HG02885 (cell line): ENCODE data around the gene RASSF8.

Experiments used
- ATAC-seq: cut with Tn5 transposase; IDR thresholded peaks from one replicate; pipeline ENCODE4 v1.9.1; 2021; ENCODE audit warnings: mild to moderate bottlenecking; ENCODE audit not compliant: unreplicated experiment, poor library complexity

RASSF8 gene

DNA sequence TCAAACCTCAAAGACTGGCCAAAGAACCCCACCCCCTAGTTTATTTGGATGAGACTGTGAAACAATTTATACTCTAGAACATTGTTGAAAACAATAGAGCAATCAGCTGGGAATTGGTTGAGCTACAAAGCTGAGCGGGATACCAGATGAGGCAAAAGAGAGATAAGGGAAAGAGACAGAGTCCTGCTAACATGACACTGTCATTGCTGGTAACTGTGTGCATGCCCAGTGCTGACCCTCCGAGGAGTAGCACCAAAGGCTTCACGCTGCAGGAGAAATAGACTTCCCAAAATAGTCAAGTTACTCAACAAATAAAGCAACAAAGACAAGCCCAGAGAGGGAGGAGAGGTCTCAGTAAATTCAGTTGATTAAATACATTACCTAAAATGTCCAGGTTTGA lies 63.6 kb downstream of the RASSF8 start:
- no peak for ATAC-seq

DNA sequence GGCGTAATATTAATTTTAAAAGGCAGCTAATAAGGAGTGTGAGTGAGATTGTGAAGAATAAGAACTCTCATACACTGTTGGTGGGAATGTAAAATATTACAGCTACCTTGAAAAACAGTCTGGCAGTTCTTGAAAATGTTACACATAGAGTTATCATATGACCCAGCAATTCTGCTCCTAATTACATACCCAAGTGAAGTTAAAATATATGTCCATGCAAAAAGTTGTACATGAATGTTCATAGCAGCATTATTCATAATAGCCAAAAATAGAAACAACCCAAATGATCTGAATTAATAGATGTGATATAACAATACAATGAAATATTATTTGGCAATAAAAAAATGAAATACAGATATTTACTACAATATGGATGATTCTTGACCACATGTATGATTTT lies 68.2 kb downstream of the RASSF8 start:
- no peak for ATAC-seq

DNA sequence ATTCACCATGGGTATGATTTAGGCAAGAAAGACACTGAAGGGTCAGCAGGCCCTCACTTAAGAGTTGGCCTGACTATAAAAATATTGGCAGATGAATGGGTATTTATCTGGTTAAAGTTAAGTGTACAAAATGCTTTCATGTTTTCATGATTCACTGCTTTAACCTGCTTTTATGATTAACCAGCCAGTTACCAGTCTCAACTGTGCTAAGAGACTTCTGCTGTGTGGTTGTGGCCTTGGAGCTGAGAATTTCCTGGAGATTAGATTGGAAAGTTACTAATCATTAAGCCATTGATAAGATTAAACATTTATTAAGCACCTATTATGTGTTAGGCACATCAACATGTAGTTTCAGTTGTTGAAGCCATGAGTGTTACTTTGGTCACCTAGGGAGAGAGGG lies 68.9 kb downstream of the RASSF8 start:
- ATAC-seq = no peak

DNA sequence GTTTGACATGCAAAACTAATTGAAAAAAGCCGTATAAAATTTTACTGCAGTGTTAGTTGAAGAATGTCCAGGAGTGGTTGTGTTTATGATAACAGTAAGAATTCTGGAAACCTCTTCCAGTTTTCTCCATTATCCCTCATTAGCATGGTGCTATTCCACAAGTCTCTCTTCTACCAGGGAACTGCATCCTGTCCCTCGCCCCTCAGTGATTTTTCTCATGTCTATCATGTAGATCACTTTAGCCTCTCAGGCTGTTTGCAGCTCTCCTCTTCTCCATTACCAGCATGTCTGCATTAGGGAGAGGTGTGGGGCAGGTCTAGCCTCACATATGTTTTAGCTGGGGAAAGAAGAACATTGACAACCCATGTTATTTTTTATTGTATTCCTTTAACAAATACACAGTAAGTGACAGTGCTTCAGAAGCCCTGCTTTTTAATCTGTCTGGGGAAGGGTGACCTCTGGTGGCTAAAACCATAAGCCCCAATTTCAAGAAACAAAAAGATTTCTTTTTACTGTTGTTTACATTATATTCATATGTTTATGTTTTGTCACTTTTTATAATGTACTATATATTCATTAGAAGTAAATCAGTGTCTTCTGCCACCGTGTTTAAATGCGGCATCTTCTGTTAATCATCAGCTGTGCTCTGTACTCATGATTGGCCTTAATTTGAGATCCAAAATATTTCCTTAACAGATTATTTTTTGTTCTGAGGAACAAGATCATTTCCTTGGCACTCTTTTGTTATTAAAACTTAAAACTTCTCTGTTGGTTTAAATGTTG lies 70.7 kb downstream of the RASSF8 start:
- peak; percentile 48 for ATAC-seq

DNA sequence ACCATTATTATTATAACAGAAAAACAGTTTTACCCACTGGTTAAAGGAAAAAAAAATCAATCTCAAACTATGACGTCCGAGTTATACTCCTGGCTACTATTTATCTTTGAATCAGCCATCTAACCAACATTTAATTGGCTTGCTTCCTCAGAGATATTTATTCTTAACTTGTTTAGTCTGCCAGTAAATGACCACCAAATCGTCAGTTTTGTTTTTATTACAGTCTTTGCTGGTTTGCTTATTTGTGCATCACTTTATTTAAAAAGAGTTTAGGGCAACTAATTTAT lies 71.2 kb downstream of the RASSF8 start:
- ATAC-seq = no peak

DNA sequence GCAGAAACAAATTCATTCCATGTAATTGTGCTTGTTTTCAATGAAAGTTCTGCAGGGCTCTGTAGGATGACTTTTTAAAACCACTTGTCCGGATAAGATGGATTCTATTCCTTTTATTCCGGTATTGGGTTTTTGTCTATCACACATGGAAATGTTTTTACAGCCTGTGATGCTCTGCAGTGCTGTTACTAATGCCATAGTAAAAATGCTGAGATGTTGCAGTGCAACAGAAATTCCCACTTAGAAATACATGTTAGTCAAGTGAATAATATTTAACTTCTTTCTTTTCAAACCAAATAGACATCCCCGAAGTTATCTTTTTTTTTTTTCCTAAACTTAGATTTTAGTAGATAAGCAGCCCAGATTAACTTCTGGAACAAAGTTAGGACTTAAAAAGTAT lies 71.9 kb downstream of the RASSF8 start:
- no peak for ATAC-seq

DNA sequence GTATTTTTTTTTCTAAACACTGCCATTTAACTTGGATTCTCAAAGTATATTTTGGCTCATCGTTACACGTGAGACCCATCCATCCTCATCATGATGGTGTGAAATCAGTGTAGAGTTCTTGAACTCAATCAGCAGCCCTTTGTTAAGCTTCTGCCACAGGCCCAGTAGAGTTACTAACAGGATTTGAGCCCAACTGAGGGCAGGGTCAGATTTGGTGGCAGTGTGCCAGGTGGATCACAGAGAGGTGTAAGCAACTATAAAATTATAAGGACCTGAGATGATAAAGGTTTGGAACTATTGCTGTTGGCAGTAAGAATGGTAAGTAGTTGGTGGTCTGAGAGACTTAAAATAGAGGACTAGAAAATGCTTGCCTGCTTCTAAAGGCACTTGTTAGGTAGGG lies 72.8 kb downstream of the RASSF8 start:
- ATAC-seq = no peak

DNA sequence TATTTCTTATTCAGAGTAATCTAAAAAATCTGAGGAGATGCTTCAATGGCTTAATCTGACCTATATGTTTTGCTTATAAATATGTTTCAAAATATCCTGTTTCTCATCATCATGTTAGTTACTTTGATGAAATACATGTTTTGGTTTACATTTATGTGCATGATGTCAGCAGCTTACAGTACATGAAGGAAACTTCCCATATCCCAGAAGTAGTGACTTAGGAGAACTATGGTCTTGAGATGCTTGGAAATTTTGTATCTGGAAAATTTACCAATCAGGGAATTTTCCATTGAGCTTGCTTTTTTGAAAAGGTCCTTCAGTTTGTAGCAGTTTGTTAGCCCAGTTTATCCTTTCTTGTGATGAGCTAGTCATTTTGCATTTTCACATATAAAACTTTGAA lies 73.3 kb downstream of the RASSF8 start:
- ATAC-seq = no peak

DNA sequence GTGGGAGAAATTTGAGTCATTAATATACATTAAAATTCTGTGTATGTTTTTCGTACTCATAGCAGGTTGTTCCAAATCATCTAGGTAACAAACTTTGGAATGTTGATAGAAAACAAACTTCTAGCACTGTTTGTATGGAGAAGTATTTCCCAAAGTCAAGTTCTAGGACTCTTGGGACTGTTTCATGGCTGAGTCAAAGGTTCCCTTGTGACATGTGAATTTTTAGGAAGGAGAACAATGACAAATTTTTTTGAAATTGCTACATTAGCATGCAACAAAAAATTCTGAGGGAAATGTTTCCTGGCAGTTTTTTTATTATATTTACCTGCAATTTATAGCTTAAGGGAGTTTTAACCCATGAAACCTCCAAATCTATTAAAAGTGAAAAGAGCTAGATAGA lies 73.8 kb downstream of the RASSF8 start:
- ATAC-seq = no peak

DNA sequence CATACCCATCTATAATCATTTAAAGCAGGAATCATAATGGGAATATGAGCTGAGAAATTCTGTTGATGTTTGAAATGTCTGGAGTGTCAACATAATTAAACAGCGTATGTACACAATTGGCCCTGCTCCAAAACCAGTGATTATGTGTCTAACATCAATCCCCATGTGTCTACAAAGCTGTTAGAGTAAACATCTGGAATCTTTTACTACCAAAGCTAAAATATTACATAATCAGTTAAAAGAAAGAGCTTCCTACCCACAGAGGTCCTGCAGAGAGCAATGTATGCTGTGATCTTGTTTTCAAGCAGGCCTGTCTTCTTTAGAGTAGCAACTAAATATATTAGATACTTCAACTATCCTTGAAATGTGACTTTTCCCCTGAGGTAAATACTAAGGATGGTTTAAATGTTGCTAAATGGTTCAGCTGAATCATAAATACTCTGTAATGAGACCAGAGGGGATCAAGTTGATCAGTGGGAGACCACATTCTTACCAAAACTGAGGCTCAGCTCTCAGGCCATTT lies 74.3 kb downstream of the RASSF8 start:
- ATAC-seq = no peak

DNA sequence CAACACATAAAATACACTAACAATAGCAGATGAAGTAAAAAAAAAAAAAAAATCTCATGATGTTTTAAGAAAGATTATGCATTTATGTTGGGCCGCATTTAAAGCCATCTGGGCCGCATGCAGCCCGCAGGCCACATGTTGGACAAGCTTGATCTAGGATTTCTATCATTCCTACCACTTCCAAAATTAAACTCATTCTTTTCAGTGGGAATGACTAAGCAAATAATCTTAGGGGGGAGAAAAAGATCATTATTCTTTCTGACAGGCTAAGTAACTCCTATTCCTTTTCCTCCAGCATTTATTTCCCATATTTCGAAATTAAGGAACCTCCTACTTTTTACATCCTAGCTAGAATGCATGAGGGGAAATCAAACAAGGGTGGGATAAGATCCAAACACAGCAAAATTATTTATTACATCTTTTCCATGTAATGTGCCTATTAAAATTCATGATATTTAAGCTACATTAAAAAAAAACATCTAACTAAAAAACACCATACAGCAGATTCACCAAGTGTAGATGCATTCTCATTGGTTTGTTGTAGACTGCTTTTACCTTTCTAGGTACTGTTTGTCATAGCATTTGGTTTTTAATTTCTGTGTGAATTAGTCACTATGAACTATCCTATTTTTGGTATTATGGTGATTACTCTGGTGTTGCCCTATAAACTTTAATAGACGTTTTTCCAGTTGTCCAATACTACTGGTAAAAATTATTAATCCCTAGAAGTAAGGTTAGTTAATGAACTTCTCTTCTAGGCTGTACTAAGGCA lies 76.1 kb downstream of the RASSF8 start:
- ATAC-seq = no peak

DNA sequence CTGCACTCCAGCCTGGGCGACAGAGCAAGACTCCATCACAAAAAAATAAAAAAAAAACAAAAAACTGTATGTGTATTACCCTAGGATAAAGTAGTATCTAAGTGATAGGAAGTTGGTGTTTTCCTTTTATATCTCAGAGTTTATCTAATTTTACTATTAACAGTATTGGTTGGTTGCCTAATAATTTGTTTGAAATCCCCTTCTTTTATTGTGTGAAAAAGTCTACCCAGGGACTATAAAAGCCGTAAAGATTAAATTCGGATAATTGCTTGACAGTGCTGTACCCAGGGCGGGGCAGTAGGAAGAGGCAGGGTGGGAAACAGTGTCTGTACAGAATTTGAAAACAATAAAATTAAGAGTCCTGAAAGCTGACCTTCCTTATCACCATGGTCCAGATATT lies 78.4 kb downstream of the RASSF8 start:
- ATAC-seq = no peak

DNA sequence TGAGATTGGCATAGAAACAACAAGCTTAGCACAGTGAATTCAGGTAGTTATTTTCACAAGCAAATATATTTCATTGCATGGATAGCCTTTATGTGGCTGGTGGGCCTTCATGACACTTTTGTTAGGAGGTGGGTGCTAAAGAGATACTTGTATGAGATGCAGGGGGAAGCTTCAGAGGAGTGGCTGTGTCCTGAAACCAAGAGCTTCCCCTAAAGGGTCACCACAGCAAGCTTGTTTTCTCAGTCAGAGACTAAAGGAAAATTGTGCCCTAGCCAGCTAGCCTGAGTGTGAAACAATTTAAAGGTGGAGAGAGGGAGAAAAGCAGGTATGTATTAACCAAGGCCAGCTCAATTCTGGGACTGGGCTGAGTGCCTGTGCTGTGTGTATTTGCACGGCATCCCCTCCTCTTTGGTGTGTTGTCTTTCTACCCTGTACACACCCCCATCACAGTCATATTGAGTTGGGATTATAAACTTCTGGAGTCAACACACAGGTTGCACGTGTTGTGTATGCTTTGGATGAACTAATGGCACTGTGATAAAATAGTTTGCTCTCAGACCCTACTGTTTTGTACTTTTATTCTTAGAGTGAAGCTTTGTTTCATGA lies 79.2 kb downstream of the RASSF8 start:
- no peak for ATAC-seq

DNA sequence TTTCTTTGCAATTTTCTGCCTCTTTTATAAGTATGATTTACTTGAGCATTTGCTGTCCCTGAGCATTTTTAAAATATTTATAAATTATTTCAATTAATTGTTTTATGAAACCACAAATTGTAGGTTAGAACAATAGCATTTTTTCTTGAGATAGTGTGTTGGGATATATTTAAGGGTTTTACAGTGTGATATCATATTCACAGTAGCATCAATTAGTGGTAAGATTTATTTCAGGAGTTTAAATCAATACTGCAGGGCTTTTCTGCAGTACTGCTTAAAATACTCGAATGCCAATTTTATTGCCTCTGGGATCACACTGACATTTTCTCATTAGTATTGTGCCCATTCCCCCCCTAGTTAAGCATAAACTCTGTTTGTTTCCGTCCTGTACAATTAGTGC lies 84.2 kb downstream of the RASSF8 start:
- no peak for ATAC-seq

DNA sequence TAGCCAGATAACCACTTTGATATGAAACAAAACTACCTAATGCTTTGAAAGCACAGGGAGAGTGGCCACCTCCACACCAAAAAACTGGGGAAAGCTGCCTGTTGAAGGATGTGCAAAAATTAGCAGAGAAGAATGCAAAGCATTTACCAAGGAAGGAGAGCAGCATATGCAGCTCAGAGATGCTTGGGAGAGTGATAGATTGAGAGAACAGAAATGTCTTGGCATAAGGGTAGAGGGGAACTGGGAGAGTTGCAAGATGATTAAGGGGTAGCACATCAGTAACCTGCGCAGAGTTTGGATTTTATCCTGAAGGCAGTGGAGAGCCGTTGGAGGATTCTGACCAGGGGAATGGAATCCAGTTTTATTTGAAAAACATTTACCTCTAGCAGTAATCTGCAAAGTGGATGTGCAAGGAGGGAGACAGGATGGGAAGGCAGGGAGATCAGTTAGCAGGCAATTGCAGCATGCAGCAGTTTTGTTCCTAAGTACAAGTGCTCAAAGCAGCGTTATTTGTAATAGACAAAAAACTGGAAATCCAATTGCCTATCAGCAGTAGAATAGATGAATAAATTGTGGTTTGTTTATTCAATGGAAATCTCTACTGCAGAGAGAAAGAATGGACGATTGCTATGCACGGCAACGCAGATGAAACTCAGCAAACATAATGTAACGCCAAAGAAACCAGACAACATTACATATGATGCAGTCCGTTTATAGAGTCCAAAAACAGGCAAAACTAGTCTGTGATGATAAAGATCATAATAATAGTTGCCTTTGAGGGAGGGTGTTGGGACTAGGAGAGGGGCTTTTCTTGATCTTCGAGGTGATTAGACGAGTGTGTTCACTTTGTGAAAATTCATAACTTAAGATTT lies 84.9 kb downstream of the RASSF8 start:
- ATAC-seq = no peak

DNA sequence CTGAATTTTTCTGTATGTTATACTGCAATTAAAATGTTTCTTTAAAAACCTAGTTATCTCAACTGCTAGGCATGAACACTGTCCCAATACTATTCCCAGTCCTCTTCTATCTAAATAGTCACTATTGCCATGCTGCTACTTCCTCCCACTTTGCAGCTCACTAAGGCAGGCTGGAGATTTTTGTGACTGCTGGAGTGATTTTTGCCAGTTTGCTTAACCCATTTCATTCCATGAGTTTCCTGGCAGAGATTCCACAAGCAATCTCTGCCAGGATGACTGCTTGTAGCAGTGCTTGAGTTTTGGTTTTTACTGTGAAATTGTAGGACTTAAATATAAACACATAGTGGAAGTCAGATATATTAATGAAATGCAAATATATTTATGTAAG lies 85.5 kb downstream of the RASSF8 start:
- no peak for ATAC-seq

DNA sequence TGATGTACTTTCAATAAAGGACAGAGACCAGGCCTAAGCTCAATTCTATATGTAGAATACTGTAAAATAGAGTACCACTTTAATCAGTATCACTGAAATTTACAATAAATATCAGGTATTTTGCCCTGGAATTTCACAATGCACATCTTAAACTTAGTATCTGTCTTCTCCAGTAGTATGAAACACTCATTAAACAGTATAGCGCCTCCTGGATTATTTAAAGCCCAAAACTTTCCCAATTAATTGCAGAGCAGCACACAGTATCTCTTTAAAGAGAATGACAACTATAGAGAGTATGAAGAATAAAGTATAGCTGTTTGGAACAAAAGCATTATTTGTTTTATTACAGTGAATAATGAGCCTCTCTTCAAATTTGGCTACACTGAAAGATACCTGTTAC lies 86.1 kb downstream of the RASSF8 start:
- ATAC-seq = no peak

DNA sequence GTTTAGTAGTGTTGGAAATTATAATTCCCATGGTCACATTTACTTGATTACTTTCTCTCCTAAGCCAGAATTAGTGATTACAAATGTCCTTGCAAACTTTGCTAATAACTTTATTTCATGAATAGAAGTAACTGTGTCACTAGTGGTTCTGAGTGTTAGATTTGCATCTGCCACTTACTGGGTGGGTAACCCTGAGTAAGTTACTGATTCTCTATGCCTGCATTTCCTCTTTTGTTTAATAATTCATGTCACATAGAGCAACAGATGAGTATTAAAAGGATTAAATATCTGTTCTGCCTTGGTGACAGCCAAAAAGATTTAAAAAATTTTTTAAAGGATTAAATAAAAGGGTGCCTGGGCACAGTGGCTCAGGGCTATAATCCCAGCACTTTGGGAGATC lies 87.7 kb downstream of the RASSF8 start:
- no peak for ATAC-seq

DNA sequence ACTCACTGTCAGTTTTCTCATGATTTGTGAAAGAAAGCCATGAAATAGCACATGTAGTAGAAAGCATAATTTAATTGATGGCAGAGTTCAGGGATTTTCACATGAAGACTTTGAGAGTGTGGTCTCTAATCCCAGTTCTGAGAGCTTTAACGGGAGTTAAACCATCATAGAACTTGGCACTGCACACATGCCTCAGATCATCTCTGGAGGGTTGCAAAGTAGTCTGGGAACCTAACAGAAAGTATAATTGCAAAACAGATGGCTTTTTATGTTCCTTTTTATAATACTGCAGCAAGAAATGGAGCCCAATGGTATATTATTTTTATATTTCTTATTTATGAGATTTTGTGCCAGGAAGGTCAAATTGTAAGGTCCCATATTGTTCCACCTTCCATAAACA lies 88.4 kb downstream of the RASSF8 start:
- ATAC-seq = no peak

DNA sequence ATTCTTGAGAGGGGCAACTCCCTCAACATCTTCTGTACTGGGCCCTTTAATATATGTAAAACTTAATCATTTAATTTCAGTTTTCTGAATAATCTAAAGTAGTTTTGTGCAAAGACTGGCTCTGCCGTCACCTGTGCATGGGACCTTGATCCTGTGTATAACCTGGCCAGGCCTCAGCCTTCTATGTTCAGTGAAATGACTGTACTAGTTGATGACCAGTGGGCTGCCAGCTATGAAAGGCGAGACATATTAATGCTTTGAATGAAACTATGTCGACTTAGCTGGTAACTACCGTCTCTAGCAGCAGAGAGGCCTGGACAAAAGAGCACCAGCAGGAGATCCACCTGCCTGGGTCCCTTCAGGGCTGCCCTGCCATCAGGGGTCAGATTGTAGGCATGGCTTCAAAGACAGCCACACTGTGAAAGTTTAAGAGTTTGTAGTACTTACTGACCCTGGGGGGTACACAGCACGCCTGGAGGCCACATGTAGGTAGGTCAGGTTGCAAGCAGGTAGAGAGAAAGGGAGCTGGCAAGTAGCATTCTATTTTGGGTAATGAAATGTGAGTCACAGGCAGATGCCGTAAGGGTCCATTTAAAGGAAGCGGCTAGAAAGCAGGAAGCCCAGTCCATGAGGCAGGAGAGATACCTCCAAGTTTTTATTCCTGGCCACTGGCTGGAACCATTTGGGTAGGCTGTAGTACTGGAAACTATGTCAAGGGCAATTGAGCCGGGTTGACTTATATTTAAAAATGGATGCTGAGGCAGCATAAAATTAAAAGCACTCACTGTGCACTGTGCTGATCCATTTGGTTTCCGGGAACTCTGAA lies 89.1 kb downstream of the RASSF8 start:
- no peak for ATAC-seq
